ENCODE measurements around the gene MAMDC4.

MAMDC4 gene

GRCh38 chr9:136807281-136808074 is 44.7 kb upstream of the MAMDC4 start, which contains the start of gene RABL6:
RABL6 (plus strand) TSS chr9:136807948; CDS start chr9:136808197, 249 bp downstream.
- H3K27ac ChIP-seq, result peak within 1 kb of the TSS; percentile 97
- TF ChIP-seq ZFX (IDR thresholded peaks at IDR 0.05) (no peak), CTCF (conservative IDR thresholded peaks at IDR 0.05) (no peak)

GRCh38 chr9:136808075-136808805 is 43.9 kb upstream of the MAMDC4 start:
- peak overlapping the region; percentile 97 for H3K27ac ChIP-seq
- TF ChIP-seq CTCF (conservative IDR thresholded peaks at IDR 0.05), result no peak
- peak; percentile 82 for TF ChIP-seq ZFX (IDR thresholded peaks at IDR 0.05)

GRCh38 chr9:136808806-136809158 is 43.4 kb upstream of the MAMDC4 start:
- TF ChIP-seq CTCF (conservative IDR thresholded peaks at IDR 0.05) (no peak), ZFX (IDR thresholded peaks at IDR 0.05) (no peak)

GRCh38 chr9:136814725-136815421 is 37.3 kb upstream of the MAMDC4 start:
- no peak overlapping the region for H3K27ac ChIP-seq
- no peak for TF ChIP-seq ZFX (IDR thresholded peaks at IDR 0.05)
- TF ChIP-seq CTCF (conservative IDR thresholded peaks at IDR 0.05), result no peak

More at GRCh38 chr9:136808806-136809158, 43.4 kb upstream of the MAMDC4 start:
- peak overlapping the region; percentile 97 for H3K27ac ChIP-seq

- H3K27ac ChIP-seq, result no peak overlapping the region
- TF ChIP-seq ZFX (IDR thresholded peaks at IDR 0.05) (no peak), CTCF (conservative IDR thresholded peaks at IDR 0.05) (no peak)
These were observed 36.7 kb upstream of the MAMDC4 start for GRCh38 chr9:136815422-136815782.

- TF ChIP-seq ZFX (IDR thresholded peaks at IDR 0.05) (no peak), CTCF (conservative IDR thresholded peaks at IDR 0.05) (no peak)
- no peak overlapping the region for H3K27ac ChIP-seq
These were observed 30.9 kb upstream of the MAMDC4 start for GRCh38 chr9:136820971-136821825.
